Neural cell (in vitro differentiated cells): ENCODE measurements around the gene STARD9. TPM values are rescaled to one million over a fixed set of nuclear protein-coding genes. Genes with fewer than 3 reads are reported as not detected.

Experiments used
- H2AFZ ChIP-seq: fragments of 200-600, 300-800 bp; sonication (generic), shearing (Covaris generic); 2 replicates; pipeline ENCODE4 v1.6.0; 2014; ENCODE audit warnings: low read depth, mild to moderate bottlenecking, antibody characterized with exemption, low read length, moderate library complexity
- H3F3A ChIP-seq: fragments of 200-600 bp; shearing (Covaris generic); 2 replicates; pipeline ENCODE4 v1.6.1; 2016; ENCODE audit warnings: mild to moderate bottlenecking, moderate library complexity, mixed read lengths, antibody characterized with exemption, low read length; ENCODE audit not compliant: insufficient read depth, poor library complexity, severe bottlenecking
- H3K27ac ChIP-seq: fragments of 200-600, 300-800 bp; sonication (generic), shearing (Covaris generic); 2 replicates; pipeline ENCODE4 v1.5.1; 2014; ENCODE audit warnings: mild to moderate bottlenecking, low read length, moderate library complexity
- H3K27me3 ChIP-seq: fragments of 300-800, 200-600 bp; sonication (generic), shearing (Covaris generic); 2 replicates; pipeline ENCODE4 v1.6.0; 2014; ENCODE audit warnings: mild to moderate bottlenecking, low read depth, low read length, moderate library complexity; ENCODE audit not compliant: insufficient read depth
- H3K36me3 ChIP-seq: fragments of 300-800, 200-600 bp; sonication (generic), shearing (Covaris generic); 2 replicates; pipeline ENCODE4 v1.5.1; 2014; ENCODE audit warnings: mild to moderate bottlenecking, antibody characterized with exemption, low read length, moderate library complexity; ENCODE audit not compliant: insufficient read depth
- H3K4me2 ChIP-seq: fragments of 300-800, 200-600 bp; sonication (generic), shearing (Covaris generic); 2 replicates; pipeline ENCODE4 v1.6.0; 2014; ENCODE audit warnings: mild to moderate bottlenecking, low read length
- H3K4me3 ChIP-seq: fragments of 300-800, 200-600 bp; sonication (generic), shearing (Covaris generic); 2 replicates; pipeline ENCODE4 v1.5.1; 2014; ENCODE audit warnings: mild to moderate bottlenecking, low read length, moderate library complexity
- H3K79me2 ChIP-seq: fragments of 200-600 bp; shearing (Covaris generic); replicated peaks from 2 replicates; pipeline ENCODE4 v1.6.0; 2014; ENCODE audit warnings: mild to moderate bottlenecking, low read length, moderate library complexity; ENCODE audit not compliant: insufficient read depth
- H3K9ac ChIP-seq: fragments of 300-800, 200-600 bp; sonication (generic), shearing (Covaris generic); 2 replicates; pipeline ENCODE4 v1.6.1; 2016; ENCODE audit warnings: mild to moderate bottlenecking, low read length, mixed read lengths
- H3K9me2 ChIP-seq: fragments of 200-600 bp; shearing (Covaris generic); 2 replicates; pipeline ENCODE4 v1.6.1; 2016; ENCODE audit warnings: mild to moderate bottlenecking, low read length, mixed read lengths; ENCODE audit not compliant: insufficient read depth
- H3K9me3 ChIP-seq: fragments of 200-600, 300-800 bp; sonication (generic), shearing (Covaris generic); 2 replicates; pipeline ENCODE4 v1.6.1; 2016; ENCODE audit warnings: mild to moderate bottlenecking, mixed run types, low read length, moderate library complexity, mixed read lengths
- H4K20me1 ChIP-seq: fragments of 200-600 bp; shearing (Covaris generic); 2 replicates; pipeline ENCODE4 v1.6.1; 2016; ENCODE audit warnings: mild to moderate bottlenecking, mixed run types; ENCODE audit not compliant: insufficient read depth
- CTCF ChIP-seq: fragments of 450-650 bp; IDR thresholded peaks from 2 replicates; pipeline ENCODE4 v1.5.1; 2014; ENCODE audit warnings: antibody characterized with exemption, mild to moderate bottlenecking, moderate library complexity; ENCODE audit not compliant: poor library complexity, severe bottlenecking
- EP300 ChIP-seq: fragments of 450-650 bp; conservative IDR thresholded peaks from 2 replicates; pipeline ENCODE4 v1.6.1; 2014; ENCODE audit warnings: antibody characterized with exemption, mild to moderate bottlenecking, moderate library complexity; ENCODE audit not compliant: poor library complexity, severe bottlenecking
- EZH2 ChIP-seq: fragments of 200-600, 300-800 bp; shearing (Covaris generic), sonication (generic); IDR thresholded peaks from 2 replicates; pipeline ENCODE4 v1.6.1; 2014; ENCODE audit warnings: antibody characterized with exemption, low read length, borderline replicate concordance, mild to moderate bottlenecking; ENCODE audit not compliant: insufficient read depth, poor library complexity, severe bottlenecking
- MXI1 ChIP-seq: fragments of 450-650 bp; conservative IDR thresholded peaks from 2 replicates; pipeline ENCODE4 v1.6.1; 2014; ENCODE audit warnings: antibody characterized with exemption, mild to moderate bottlenecking; ENCODE audit not compliant: poor library complexity, severe bottlenecking
- POLR2AphosphoS5 ChIP-seq: IDR thresholded peaks from 2 replicates; pipeline ENCODE4 v1.6.1; 2012
- RAD21 ChIP-seq: fragments of 450-650 bp; conservative IDR thresholded peaks from 2 replicates; pipeline ENCODE4 v1.6.1; 2014; ENCODE audit warnings: antibody characterized with exemption, mild to moderate bottlenecking, moderate library complexity
- REST ChIP-seq: IDR thresholded peaks from 2 replicates; pipeline ENCODE4 v1.6.1; 2012; ENCODE audit warnings: borderline replicate concordance
- SMC3 ChIP-seq: fragments of 450-650 bp; conservative IDR thresholded peaks from 2 replicates; pipeline ENCODE4 v1.6.1; 2014; ENCODE audit warnings: antibody characterized with exemption, mild to moderate bottlenecking, moderate library complexity; ENCODE audit not compliant: poor library complexity
- TAF1 ChIP-seq: IDR thresholded peaks from 2 replicates; pipeline ENCODE4 v1.6.1; 2012; ENCODE audit warnings: low read depth
- polyA plus RNA-seq: library from polyadenylated mRNA; depleted of rRNA; stranded (reverse); fragments of >200 nt; gene quantifications from 2 replicates; pipeline ENCODE4 v1.2.3, GENCODE V29; 2014

The STARD9 gene
- polyA plus RNA-seq, 1 donor from 2014 or later, result 6.4 TPM

GRCh38 chr15:42693942-42694341, 118.5 kb downstream of the STARD9 start:
- H3K36me3 ChIP-seq, result no peaks in the 10 kb centered on the region
- TF ChIP-seq POLR2AphosphoS5 (no peak), EP300 (no peak), TAF1 (no peak), CTCF (no peak), MXI1 (no peak), REST (no peak), SMC3 (no peak), RAD21 (no peak), EZH2 (no peak)
- H3K9me2 ChIP-seq, result no peaks in the 10 kb centered on the region
- no peak overlapping the region for H3K4me2 ChIP-seq
- H3K4me3 ChIP-seq, result no peak overlapping the region
- no peaks in the 10 kb centered on the region for H4K20me1 ChIP-seq
- H2AFZ ChIP-seq, result no peak overlapping the region
- no peaks in the 10 kb centered on the region for H3K27me3 ChIP-seq
- no peaks in the 10 kb centered on the region for H3K79me2 ChIP-seq
- no peak overlapping the region for H3K9ac ChIP-seq
- H3K27ac ChIP-seq, result no peak overlapping the region
- H3K9me3 ChIP-seq, result no peaks in the 10 kb centered on the region
- H3F3A ChIP-seq, result no peaks in the 10 kb centered on the region

GRCh38 chr15:42694398-42694797, 119.0 kb downstream of the STARD9 start:
- H3K4me3 ChIP-seq, result no peak overlapping the region
- no peaks in the 10 kb centered on the region for H3K79me2 ChIP-seq
- TF ChIP-seq POLR2AphosphoS5 (no peak), EZH2 (no peak), TAF1 (no peak), RAD21 (no peak), SMC3 (no peak), EP300 (no peak), CTCF (no peak), MXI1 (no peak), REST (no peak)
- H3K36me3 ChIP-seq, result no peaks in the 10 kb centered on the region
- no peaks in the 10 kb centered on the region for H3K9me2 ChIP-seq
- no peak overlapping the region for H2AFZ ChIP-seq
- H3K4me2 ChIP-seq, result no peak overlapping the region
- no peaks in the 10 kb centered on the region for H4K20me1 ChIP-seq
- no peaks in the 10 kb centered on the region for H3K27me3 ChIP-seq
- no peak overlapping the region for H3K27ac ChIP-seq
- no peak overlapping the region for H3K9ac ChIP-seq
- H3K9me3 ChIP-seq, result no peaks in the 10 kb centered on the region
- no peaks in the 10 kb centered on the region for H3F3A ChIP-seq
